Measurements from ENCODE around the gene MARCHF4. TPM values are rescaled to one million over a fixed set of nuclear protein-coding genes. Genes with fewer than 3 reads are reported as not detected.

MARCHF4 gene
- total RNA-seq, 1 experiment from 2014 or later: 1.9 TPM

DNA sequence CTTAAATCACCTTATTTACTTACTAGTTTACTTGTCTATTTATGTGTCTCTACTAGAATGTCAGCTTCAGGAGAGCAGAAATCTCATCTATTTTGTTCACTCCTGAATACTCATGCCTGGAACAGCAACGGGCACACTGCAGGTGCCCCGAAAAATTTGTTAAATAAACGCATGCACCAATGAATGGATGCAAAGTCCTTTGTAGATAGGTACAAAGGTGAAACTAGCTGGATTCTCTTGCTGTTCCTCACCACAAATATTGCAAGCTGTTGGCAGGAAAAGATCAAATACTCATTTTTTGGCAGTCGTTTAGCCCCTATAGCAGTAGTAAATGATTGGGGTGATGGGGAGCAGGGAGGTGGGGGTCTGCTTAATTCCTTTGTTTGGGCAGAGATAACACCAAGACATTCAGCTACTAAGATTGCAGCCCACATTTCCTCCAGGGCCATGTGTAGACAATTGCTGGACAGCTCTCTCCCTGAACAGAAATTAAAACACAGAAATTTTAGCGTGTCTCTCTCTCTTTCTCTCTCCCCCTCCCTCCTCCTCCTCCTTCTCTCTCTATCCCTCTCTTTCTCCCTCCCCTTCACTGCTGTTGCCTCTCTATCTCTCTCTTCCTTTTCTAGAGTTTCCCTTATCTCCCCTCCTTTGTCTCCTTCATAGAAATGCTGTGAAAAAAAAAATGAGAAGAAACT lies 5.4 kb downstream of the MARCHF4 start:
- Histone ChIP-seq H3F3A (ENCODE audit: low read length, unreplicated experiment) (no peaks in the 10 kb centered on the region), H3K4me1 (ENCODE audit: insufficient read depth, low read length) (peaks cover 17% of the 10 kb centered on the region), H3K27me3 (ENCODE audit: low read length) (no peaks in the 10 kb centered on the region), H3K9me2 (replicated peaks; ENCODE audit: low read length) (no peaks in the 10 kb centered on the region), H3K4me3 (ENCODE audit: low read length) (no peak overlapping the region), H3K4me2 (ENCODE audit: low read length) (no peak overlapping the region), H3K79me2 (ENCODE audit: low read length) (no peaks in the 10 kb centered on the region), H3K36me3 (ENCODE audit: low read depth, low read length) (no peaks in the 10 kb centered on the region), H4K20me1 (ENCODE audit: low read length) (no peaks in the 10 kb centered on the region), H3K9me3 (ENCODE audit: low read length) (no peaks in the 10 kb centered on the region), H3K9ac (ENCODE audit: low read length) (no peak overlapping the region), H2AFZ (ENCODE audit: low read length) (no peak overlapping the region), H3K27ac (ENCODE audit: low read length) (no peak overlapping the region)
- TF ChIP-seq EZH2phosphoT487 (IDR thresholded peaks at IDR 0.05; ENCODE audit: borderline replicate concordance, low read length) (no peak), EZH2 (IDR thresholded peaks at IDR 0.05; ENCODE audit: low read length, unreplicated experiment) (no peak)
- TF ChIP-seq, protein P1, sequence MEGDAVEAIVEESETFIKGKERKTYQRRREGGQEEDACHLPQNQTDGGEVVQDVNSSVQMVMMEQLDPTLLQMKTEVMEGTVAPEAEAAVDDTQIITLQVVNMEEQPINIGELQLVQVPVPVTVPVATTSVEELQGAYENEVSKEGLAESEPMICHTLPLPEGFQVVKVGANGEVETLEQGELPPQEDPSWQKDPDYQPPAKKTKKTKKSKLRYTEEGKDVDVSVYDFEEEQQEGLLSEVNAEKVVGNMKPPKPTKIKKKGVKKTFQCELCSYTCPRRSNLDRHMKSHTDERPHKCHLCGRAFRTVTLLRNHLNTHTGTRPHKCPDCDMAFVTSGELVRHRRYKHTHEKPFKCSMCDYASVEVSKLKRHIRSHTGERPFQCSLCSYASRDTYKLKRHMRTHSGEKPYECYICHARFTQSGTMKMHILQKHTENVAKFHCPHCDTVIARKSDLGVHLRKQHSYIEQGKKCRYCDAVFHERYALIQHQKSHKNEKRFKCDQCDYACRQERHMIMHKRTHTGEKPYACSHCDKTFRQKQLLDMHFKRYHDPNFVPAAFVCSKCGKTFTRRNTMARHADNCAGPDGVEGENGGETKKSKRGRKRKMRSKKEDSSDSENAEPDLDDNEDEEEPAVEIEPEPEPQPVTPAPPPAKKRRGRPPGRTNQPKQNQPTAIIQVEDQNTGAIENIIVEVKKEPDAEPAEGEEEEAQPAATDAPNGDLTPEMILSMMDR (conservative IDR thresholded peaks at IDR 0.05; ENCODE audit: low read depth, low read length): no peak
- intact Hi-C loops (cut with micrococcal nuclease): no loop called here
- ATAC-seq (no peak), DNase-seq (peak; percentile 11)
- ChIA-PET POLR2A (ENCODE audit: unreplicated experiment) (no interaction called here), CTCF (no interaction called here)
- no TSS peak for BruUV-seq (replicated peaks)

DNA sequence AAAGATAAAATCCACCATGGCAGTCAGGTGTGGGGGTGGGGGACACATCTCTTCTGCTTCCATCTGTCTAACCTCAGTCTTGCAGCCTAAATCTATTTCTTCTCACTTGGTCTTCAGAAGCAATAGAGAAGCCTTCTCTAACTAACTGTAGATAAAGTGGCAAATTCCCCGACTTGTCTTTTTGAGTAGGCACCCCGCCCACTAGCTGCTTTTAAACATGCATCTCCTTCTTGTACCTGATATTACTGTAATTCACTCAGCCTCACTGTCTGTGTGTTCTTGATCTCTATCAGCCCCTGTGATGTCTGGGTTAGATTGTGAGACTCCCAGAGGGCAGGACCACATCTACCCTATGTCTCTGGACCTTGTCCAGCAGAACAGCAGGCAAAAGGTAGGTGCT lies 6.8 kb downstream of the MARCHF4 start:
- H3K9me2 ChIP-seq (replicated peaks; ENCODE audit: low read length): no peaks in the 10 kb centered on the region
- no peaks in the 10 kb centered on the region for H3F3A ChIP-seq (ENCODE audit: low read length, unreplicated experiment)
- intact Hi-C loops (cut with micrococcal nuclease): no loop called here
- no peak overlapping the region for H3K4me2 ChIP-seq (ENCODE audit: low read length)
- ChIA-PET POLR2A (ENCODE audit: unreplicated experiment) (no interaction called here), CTCF (no interaction called here)
- H3K79me2 ChIP-seq (ENCODE audit: low read length): no peaks in the 10 kb centered on the region
- DNase-seq (no peak), ATAC-seq (no peak)
- TF ChIP-seq EZH2 (IDR thresholded peaks at IDR 0.05; ENCODE audit: low read length, unreplicated experiment) (no peak), EZH2phosphoT487 (IDR thresholded peaks at IDR 0.05; ENCODE audit: borderline replicate concordance, low read length) (no peak)
- TF ChIP-seq, protein P1 (conservative IDR thresholded peaks at IDR 0.05; ENCODE audit: low read depth, low read length): no peak
- H3K4me1 ChIP-seq (ENCODE audit: insufficient read depth, low read length): peaks cover 13% of the 10 kb centered on the region
- H4K20me1 ChIP-seq (ENCODE audit: low read length): no peaks in the 10 kb centered on the region
- H3K36me3 ChIP-seq (ENCODE audit: low read depth, low read length): no peaks in the 10 kb centered on the region
- H3K9ac ChIP-seq (ENCODE audit: low read length): no peak overlapping the region
- H3K4me3 ChIP-seq (ENCODE audit: low read length): no peak overlapping the region
- BruUV-seq (replicated peaks): no TSS peak
- no peak overlapping the region for H2AFZ ChIP-seq (ENCODE audit: low read length)
- no peaks in the 10 kb centered on the region for H3K27me3 ChIP-seq (ENCODE audit: low read length)
- H3K27ac ChIP-seq (ENCODE audit: low read length): no peak overlapping the region
- no peaks in the 10 kb centered on the region for H3K9me3 ChIP-seq (ENCODE audit: low read length)

DNA sequence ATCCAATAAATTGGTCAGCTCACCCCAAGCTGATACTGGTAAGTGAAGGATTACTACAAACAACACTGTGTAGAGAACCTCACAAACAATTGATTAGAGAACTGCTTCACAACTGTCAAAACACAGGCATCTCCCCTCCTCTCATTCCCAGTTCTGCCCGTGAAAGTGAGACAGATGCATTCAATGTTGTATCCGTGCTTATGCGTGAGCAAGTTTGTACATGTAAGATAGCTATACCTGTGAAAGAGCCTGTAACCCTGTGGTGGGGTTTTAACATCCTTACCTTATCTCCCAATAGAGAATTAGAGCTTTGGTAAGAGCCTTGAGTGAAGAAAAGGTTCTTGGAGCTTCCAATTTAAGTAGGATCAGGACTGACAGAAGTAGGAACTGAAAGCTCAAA lies 9.1 kb downstream of the MARCHF4 start:
- Histone ChIP-seq H4K20me1 (ENCODE audit: low read length) (no peaks in the 10 kb centered on the region), H2AFZ (ENCODE audit: low read length) (no peak overlapping the region), H3K36me3 (ENCODE audit: low read depth, low read length) (no peaks in the 10 kb centered on the region), H3K9me3 (ENCODE audit: low read length) (no peaks in the 10 kb centered on the region), H3K4me3 (ENCODE audit: low read length) (no peak overlapping the region), H3K4me1 (ENCODE audit: insufficient read depth, low read length) (peaks cover 11% of the 10 kb centered on the region), H3K9ac (ENCODE audit: low read length) (no peak overlapping the region), H3K9me2 (replicated peaks; ENCODE audit: low read length) (no peaks in the 10 kb centered on the region), H3K27ac (ENCODE audit: low read length) (no peak overlapping the region), H3F3A (ENCODE audit: low read length, unreplicated experiment) (no peaks in the 10 kb centered on the region), H3K79me2 (ENCODE audit: low read length) (no peaks in the 10 kb centered on the region), H3K4me2 (ENCODE audit: low read length) (no peak overlapping the region), H3K27me3 (ENCODE audit: low read length) (peaks cover 6% of the 10 kb centered on the region; the same call in 1 of the 2 replicates)
- ATAC-seq (no peak), DNase-seq (no peak)
- intact Hi-C loops (cut with micrococcal nuclease): no loop called here
- CTCF ChIA-PET: no interaction called here
- no TSS peak for BruUV-seq (replicated peaks)
- TF ChIP-seq EZH2phosphoT487 (IDR thresholded peaks at IDR 0.05; ENCODE audit: borderline replicate concordance, low read length): no peak
- TF ChIP-seq EZH2 (IDR thresholded peaks at IDR 0.05; ENCODE audit: low read length, unreplicated experiment): no peak
- TF ChIP-seq, protein P1 (conservative IDR thresholded peaks at IDR 0.05; ENCODE audit: low read depth, low read length): no peak
- POLR2A ChIA-PET (ENCODE audit: unreplicated experiment): no interaction called here

Measured in PC-3 (cell line).